ENCODE data around the gene ELL2.

Gene ELL2

GRCh38 chr5:95961617-95962474 lies at the start of gene ELL2:
TSS of gene ELL2 (minus strand) at chr5:95961851. CDS start at chr5:95961721, 130 bp downstream.
- TF ChIP-seq GATA3 (IDR thresholded peaks at IDR 0.05; ENCODE audit: low read depth, low read length) (no peak), GATA2 (IDR thresholded peaks at IDR 0.05; ENCODE audit: low read depth, low read length) (no peak)

GRCh38 chr5:96008987-96009647 lies 47.5 kb upstream of the ELL2 start:
- TF ChIP-seq GATA2 (IDR thresholded peaks at IDR 0.05; ENCODE audit: low read depth, low read length) = no peak
- TF ChIP-seq GATA3 (IDR thresholded peaks at IDR 0.05; ENCODE audit: low read depth, low read length) = no peak

- no peak for TF ChIP-seq GATA3 (IDR thresholded peaks at IDR 0.05; ENCODE audit: low read depth, low read length)
These were observed 46.8 kb upstream of the ELL2 start for GRCh38 chr5:96008487-96008886.

GRCh38 chr5:96007051-96007450 lies 45.4 kb upstream of the ELL2 start:
- TF ChIP-seq GATA3 (IDR thresholded peaks at IDR 0.05; ENCODE audit: low read depth, low read length) = no peak
- no peak for TF ChIP-seq GATA2 (IDR thresholded peaks at IDR 0.05; ENCODE audit: low read depth, low read length)

GRCh38 chr5:96006291-96006690 lies 44.6 kb upstream of the ELL2 start:
- TF ChIP-seq GATA2 (IDR thresholded peaks at IDR 0.05; ENCODE audit: low read depth, low read length) = no peak
- TF ChIP-seq GATA3 (IDR thresholded peaks at IDR 0.05; ENCODE audit: low read depth, low read length) = no peak

- TF ChIP-seq GATA3 (IDR thresholded peaks at IDR 0.05; ENCODE audit: low read depth, low read length) (no peak), GATA2 (IDR thresholded peaks at IDR 0.05; ENCODE audit: low read depth, low read length) (no peak)
These were observed 43.1 kb upstream of the ELL2 start for GRCh38 chr5:96004754-96005153.

- no peak for TF ChIP-seq GATA3 (IDR thresholded peaks at IDR 0.05; ENCODE audit: low read depth, low read length)
- TF ChIP-seq GATA2 (IDR thresholded peaks at IDR 0.05; ENCODE audit: low read depth, low read length) = no peak
These were observed 42.4 kb upstream of the ELL2 start for GRCh38 chr5:96004087-96004486.

- no peak for TF ChIP-seq GATA2 (IDR thresholded peaks at IDR 0.05; ENCODE audit: low read depth, low read length)
- TF ChIP-seq GATA3 (IDR thresholded peaks at IDR 0.05; ENCODE audit: low read depth, low read length) = no peak
These were observed 39.6 kb upstream of the ELL2 start for GRCh38 chr5:96001262-96001661.

GRCh38 chr5:96000308-96000707 lies 38.7 kb upstream of the ELL2 start:
- TF ChIP-seq GATA2 (IDR thresholded peaks at IDR 0.05; ENCODE audit: low read depth, low read length) = no peak
- TF ChIP-seq GATA3 (IDR thresholded peaks at IDR 0.05; ENCODE audit: low read depth, low read length) = no peak

- no peak for TF ChIP-seq GATA2 (IDR thresholded peaks at IDR 0.05; ENCODE audit: low read depth, low read length)
- no peak for TF ChIP-seq GATA3 (IDR thresholded peaks at IDR 0.05; ENCODE audit: low read depth, low read length)
These were observed 35.5 kb upstream of the ELL2 start for GRCh38 chr5:95996904-95997723.

- TF ChIP-seq GATA2 (IDR thresholded peaks at IDR 0.05; ENCODE audit: low read depth, low read length) (no peak), GATA3 (IDR thresholded peaks at IDR 0.05; ENCODE audit: low read depth, low read length) (no peak)
These were observed 34.4 kb upstream of the ELL2 start for GRCh38 chr5:95995962-95996489.

GRCh38 chr5:95993776-95994175 lies 32.1 kb upstream of the ELL2 start:
- TF ChIP-seq GATA2 (IDR thresholded peaks at IDR 0.05; ENCODE audit: low read depth, low read length) (no peak), GATA3 (IDR thresholded peaks at IDR 0.05; ENCODE audit: low read depth, low read length) (no peak)

- TF ChIP-seq GATA3 (IDR thresholded peaks at IDR 0.05; ENCODE audit: low read depth, low read length) = no peak
- no peak for TF ChIP-seq GATA2 (IDR thresholded peaks at IDR 0.05; ENCODE audit: low read depth, low read length)
These were observed 31.6 kb upstream of the ELL2 start for GRCh38 chr5:95993266-95993665.

Measured in SH-SY5Y (cell line).